Kidney glomerular epithelial cell (primary cell): ENCODE measurements around the gene LRRC8B.

Experiments
- DNase-seq: peaks from one replicate; lab custom pipeline; 2025; lab: John Stamatoyannopoulos, UW

LRRC8B gene

GRCh38 chr1:89633800-89634625 lies 109.4 kb downstream of the LRRC8B start:
- DNase-seq = peak; percentile 18

- DNase-seq = no peak
Observed at GRCh38 chr1:89635825-89636815, 111.5 kb downstream of the LRRC8B start.

- DNase-seq = no peak
Observed at GRCh38 chr1:89637496-89637895, 112.9 kb downstream of the LRRC8B start.

GRCh38 chr1:89640440-89640839 lies 115.8 kb downstream of the LRRC8B start:
- no peak for DNase-seq

- DNase-seq = no peak
Observed at GRCh38 chr1:89641781-89642180, 117.2 kb downstream of the LRRC8B start.

DNA sequence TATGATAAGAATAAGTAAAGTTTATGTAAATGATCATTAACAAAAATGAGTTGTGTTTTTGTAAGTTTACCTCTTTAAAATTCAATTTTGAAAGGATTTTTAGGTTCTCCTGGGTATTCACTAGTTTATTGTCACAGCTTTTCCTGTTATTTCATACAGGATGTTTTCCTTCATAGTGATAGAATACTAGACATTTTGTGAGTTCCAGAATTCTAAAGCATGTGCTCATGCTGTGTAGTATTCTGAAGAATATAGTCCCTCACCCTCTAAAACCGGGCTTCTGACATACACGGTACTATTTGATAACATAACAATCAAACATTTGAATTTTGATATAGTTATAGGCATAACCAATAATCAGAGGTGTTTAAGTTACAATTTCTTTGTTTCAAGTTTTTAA lies 118.9 kb downstream of the LRRC8B start:
- DNase-seq = no peak

DNA sequence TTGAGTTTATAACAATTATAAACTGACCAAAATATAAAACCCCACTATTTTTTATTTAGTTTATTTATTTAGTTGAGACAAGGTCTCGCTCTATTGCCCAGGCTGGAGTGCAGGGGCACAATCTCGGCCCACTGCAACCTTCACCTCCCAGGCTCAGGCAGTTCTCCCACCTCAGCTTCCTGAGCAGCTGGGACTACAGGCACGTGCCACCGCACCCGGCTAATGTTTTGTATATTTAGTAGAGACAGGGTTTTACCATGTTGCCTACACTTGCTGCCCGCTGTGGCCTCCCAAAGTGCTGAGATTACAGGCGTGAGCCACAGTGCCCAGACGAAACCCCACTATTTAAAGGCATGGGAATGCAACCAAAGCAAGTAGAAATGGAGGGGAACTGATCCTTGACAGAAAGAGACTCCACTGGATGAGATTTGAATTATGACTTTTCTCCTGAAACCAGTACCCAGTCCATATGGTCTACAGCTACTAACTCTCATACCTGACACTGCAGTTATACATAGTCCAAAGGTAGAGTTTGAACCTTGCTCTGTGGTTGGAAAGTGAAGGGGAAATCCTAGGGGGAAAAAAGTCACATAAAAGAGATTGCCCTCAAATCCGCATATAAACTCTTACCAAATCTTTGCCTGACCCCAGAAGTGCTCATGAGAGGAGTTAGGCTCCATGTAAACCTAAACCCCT lies 119.6 kb downstream of the LRRC8B start:
- no peak for DNase-seq

DNA sequence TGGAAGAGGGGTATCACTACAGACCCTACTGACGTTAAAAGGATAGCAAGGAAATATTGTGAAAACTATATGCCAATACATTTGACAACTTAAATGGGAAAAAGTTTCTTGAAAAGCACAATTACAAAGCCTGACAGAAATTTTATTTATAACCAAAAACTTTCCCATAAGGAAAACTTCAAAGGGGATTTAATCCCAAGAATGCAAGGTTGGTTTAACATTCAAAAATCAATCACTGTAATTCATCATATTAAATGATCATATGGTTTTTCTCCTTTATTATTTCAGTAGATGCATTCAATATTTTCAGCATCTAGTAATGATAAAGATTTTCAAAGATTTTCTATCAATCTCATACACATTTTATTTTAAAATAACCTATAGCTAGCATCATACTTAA lies 121.6 kb downstream of the LRRC8B start:
- DNase-seq = no peak
